Right lung (tissue), 5 donors: ENCODE measurements around the gene CD101. TPM values are rescaled to one million over a fixed set of nuclear protein-coding genes. Genes with fewer than 3 reads are reported as not detected.

Source experiments
- DNase-seq, 2 donors: peaks; one replicate each; pipeline ENCODE4 v3.0.0-alpha.2; 2013
- polyA plus RNA-seq, 5 donors: library from polyadenylated mRNA; unstranded; fragments of 120-200 nt; gene quantifications; one replicate each; pipeline versions ENCODE4 v1.2.1 to v1.2.3, GENCODE V29; 2013; ENCODE audit warnings: inconsistent platforms in 1 of 5, low replicate concordance in 1 of 5; ENCODE audit not compliant: insufficient read length in 5 of 5, insufficient read depth in 1 of 5

Gene CD101
- polyA plus RNA-seq, 5 donors = 1.3 to 2.8 (median 1.7) TPM

DNA sequence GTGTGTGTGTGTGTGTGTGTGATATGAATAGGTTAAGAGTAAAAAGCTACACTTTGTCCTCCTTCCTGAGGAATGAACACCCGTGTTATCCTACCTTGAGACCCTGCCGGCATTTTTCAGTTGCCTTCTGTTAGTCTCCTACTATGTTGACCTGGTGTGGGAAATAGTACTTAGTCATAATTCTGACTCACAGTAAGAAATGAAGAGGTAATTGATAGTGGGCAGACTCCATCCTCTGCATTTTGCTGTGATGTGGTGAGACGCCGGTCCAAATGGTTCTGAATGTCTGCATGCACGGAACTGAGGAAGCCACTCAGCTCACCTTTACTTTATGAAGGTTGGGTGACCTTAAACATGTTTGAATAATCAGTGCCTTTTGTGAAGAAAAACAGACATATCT lies 12.6 kb downstream of the CD101 start:
- DNase-seq = no peak

DNA sequence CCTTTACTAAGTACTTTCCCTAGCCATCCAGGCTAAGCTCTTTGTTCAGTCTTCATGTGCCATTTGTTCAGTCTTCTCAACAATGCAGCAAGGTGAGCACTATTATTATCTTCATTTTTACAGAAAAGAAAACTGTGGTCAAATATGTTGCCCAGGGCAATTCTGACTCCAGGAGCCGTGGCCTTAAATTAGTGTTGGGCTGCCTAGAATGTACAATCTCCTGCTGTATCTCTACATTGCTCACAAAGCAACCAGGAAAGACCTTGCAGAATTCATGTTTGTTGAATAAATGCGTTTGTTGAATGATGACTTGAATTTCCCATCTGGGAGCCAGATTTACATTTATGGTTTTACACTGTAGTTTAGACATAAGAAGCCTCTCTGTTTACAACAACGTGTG lies 14.2 kb downstream of the CD101 start:
- no peak for DNase-seq

DNA sequence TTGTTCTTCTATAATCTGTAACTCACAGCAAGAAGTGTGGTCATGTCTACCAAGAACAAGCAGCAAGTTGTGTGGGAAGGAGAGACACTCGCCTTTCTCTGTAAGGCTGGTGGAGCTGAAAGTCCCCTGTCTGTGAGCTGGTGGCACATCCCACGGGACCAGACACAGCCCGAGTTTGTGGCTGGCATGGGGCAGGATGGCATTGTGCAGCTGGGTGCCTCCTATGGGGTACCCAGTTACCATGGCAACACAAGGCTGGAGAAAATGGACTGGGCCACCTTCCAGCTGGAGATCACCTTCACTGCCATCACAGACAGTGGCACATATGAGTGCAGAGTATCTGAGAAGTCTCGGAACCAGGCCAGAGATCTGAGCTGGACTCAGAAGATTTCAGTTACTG lies 15.5 kb downstream of the CD101 start:
- DNase-seq = no peak

DNA sequence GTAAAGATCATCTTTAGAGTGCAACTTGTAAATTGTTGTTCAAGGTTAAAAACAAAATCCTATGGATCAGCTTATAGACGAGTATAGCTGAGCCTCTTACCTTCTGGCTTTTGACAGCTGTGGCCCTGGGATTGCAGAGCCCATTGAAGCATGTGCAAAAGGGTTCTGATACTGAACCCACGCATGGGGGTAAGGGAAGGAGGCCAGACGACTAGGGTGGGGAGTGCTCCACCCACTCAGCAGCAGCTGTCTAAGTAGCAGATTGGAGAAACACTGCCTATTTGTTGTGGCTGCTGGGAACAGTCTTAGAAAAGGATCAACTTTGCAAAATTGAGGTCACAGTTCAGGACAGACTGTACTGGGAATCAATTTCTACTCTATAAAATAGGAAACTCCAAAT lies 16.1 kb downstream of the CD101 start:
- no peak for DNase-seq

DNA sequence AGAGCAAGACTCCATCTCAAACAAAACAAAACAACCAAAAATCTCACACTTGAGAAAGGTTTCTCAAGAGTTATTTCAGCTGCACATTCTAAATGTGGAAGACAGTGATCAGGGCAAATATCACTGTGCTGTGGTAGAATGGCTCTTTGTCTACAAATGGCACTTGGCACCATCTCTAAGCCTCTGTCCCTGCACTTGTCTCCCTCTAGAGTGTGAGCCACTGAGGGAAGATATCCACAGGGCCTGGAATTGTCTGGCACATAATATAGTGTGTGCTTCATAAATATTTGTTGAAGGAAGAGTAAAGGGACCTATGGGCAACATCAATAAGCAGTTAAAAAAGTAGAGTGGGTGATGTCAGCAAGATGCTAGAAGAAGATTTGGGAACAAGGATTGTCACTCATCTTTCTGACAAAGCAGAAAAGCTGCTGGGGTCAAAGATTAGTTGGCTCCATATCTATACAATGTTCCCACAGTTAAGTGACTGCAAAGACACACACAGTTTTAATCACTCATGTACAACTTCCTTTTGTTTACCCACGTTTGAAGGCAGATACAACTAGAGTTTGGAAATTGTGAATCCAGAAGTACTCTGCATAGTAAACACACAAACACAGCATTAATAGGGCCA lies 19.1 kb downstream of the CD101 start:
- DNase-seq = no peak

DNA sequence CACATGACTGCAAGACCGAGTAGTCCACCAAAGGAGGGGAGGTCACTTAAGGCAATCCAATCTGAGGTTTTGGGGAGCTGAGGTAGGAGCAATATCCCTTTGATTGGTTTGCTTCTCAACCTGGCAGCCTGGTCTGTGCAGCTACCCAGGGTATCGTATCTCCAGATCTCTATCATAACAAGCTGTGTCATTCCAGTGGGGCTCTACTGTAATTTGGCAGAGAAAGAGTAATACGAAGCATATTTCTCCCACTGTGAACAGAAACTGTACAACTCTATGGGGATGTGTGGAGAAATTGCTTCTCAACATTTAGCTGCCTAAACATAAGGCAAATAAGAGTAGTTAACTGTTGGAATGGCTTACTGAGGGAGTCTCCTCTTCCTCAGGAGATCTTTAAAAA lies 20.6 kb downstream of the CD101 start:
- no peak for DNase-seq

DNA sequence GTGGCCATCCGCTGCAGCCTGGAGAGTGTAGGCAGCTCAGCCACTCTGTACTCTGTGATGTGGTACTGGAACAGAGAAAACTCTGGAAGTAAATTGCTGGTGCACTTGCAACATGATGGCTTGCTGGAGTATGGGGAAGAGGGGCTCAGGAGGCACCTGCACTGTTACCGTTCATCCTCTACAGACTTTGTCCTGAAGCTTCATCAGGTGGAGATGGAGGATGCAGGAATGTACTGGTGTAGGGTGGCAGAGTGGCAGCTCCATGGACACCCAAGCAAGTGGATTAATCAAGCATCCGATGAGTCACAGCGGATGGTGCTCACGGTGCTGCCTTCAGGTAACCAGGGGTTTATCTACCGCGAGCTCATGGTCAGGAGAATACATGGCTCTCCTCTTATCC lies 24.0 kb downstream of the CD101 start:
- no peak for DNase-seq

DNA sequence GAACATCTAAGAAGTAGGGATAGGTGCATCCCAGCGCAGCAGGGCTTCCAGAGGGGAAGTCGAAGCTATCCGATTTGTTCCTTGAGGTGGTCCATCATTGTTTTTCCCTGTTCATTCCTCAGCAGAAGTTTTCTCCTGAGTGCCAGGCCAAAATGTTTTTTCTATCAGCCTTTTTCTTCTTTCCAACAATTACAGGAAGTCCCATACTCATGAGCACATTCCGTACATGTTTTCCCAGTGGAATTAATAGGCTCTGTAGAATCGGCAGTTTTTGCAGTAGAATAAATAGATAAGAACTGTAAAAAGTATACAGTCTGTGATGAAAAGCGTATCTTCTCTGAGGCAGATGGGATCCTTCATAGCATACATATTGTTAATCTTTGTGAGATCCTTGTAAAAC lies 24.8 kb downstream of the CD101 start:
- DNase-seq = no peak

DNA sequence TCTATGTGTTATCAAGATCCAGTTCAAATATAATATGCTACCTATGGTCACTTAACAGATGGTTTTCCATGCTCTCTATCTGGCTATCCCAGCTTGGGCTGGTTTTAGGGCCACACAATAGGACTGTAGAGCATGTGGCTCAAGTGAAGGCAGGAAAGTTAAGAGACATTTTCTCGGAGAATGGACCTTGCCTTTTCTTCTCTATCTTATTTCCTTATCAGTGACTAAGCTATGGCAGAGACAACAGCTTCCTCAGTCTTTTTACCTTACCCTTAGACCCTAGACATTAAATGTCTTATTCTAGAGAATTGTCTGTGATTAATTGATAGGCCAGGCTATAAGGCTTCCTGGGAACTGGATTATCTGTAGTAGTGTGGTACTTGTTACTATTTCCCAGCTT lies 28.1 kb downstream of the CD101 start:
- DNase-seq = no peak

DNA sequence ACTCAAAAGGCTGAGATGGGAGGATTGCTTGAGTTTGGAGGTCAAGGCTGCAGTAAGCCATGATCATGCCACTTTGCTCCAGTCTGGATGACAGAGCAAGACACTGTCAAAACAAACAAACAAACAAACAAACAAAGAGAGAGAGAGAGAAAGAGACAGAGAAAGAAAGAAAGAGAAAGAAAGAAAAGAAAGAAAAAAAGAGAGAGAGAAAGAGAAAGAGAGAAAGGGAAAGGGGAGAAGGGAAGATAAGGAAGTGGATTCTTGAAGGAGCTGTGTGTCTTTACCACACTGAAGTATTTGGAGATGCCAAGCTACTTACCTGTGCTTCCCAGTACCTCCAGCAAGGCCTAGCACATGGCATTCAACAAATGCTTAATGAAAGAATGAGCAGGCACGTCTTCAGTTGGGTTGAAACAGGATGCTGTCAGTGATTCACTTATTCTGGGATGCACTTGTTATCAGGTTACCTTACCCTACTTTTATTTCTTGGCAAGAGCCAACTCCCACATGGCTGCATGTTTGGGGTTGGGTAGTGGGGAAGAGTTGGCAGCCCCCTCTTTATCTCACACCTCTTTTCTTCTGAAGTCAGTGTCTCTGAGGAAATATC lies 28.8 kb downstream of the CD101 start:
- no peak for DNase-seq

DNA sequence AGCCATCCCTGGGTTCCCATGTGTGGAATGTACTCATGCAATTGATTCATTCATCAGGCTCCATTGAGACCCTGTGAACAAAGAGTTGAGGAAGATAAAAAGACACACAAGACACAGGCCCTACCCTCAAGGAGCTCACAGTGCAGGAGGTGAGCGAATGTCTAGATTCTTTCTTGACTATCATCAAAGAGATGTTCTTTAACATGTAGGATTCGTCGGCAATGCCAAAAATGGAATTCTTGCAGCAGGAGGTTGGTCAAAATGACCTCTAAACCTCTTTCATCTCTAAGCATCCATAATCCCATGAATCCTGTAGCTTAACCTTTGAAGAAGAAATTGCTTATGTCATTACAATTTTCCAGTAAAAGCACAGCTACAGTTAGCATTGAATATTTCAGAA lies 30.7 kb downstream of the CD101 start:
- DNase-seq = no peak

DNA sequence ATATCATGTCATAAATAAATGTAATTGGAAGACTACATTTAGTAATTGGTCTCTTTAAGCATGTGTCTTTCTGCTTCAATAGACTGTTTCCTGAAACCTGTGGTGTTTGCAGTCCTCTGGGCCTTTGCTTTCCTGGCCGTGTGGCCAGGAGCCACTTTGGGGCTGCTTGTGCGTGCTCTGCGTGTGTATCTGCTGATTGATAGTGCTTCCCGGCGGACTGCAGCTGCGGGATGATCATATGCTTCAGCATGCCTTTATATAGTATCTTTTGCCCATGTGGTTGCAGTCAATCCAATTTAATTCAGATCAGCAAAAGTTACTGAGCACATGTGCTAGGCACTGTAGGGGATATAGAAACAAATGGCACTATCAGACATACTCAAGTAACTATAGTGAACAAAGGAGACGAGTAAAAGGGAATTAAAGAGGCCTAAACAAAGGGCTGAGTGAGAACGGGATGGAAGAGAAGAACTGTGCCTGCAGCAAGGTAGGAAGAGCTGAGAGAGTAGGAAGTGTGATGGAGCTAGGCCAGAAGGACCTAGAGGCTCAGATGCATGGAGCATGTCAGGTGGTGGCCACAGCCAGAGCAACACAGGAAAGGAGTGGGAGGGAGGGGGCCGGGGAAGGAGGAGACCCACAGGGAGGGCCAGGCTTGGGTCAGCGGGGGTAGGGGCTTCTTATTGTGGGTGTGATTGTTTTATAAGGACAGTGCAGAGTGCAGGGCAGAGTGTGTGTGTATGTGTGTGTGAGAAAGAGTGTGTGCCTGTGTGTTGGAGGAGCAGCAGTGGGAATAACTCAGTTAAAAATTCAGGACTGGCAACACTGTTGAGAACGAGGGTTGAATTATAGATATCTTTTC lies 31.4 kb downstream of the CD101 start:
- DNase-seq = no peak

DNA sequence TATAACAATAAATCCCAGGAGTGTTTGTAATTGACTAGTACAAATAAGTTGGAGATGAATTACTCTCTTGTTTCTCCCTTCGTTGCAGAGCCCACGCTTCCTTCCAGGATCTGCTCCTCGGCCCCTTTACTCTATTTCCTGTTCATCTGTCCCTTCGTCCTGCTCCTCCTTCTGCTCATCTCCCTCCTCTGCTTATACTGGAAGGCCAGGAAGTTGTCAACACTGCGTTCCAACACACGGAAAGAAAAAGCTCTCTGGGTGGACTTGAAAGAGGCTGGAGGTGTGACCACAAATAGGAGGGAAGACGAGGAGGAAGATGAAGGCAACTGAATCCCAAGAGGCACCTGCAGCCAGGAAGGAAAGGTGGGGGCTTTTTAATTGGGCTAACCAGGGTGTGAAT lies 32.2 kb downstream of the CD101 start:
- no peak for DNase-seq

DNA sequence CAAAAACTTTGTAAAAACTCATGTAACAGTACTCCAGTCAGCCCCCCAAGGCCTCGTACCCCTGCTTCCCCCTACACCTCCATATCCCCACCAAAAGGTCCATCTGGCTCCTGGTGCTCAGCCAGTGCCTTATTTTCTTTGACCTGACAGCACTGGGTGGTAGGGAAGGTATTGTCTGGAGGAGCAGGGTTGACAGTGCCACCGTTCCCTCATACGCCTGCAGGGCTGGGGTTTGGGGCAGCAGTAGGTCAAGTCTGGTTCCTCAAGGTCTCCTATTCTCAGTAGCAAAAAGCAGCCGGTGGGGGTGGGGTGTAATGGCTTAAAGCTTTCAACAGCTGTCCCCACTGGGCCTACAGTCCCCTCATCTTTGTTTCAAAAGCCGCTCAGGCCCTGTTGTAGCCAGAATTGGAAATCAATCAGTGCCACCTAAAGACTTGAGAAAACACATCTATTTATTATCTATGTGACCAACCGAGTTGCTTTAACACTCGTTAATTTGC lies 33.3 kb downstream of the CD101 start:
- DNase-seq = no peak

DNA sequence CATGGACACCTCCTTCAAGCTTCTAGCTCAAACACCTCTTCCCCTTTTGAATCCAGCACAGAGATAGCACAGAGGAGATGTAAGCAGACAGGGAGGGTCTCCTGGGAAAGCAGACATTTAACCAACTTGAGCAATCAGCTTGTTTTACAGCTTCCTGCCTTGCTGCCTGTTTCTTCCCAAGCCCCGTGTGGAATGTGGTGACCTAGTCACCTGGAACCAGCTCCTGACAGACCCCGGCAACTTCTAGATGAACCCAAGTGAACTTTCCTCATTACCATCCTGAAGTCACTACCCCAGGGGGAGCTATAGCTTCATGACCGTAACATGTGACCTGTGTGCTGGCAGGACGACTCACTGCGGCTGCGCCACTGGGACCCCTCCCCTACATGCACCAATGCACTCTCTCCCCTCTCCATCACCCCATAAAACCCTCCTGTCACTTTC lies 34.5 kb downstream of the CD101 start:
- no peak for DNase-seq

DNA sequence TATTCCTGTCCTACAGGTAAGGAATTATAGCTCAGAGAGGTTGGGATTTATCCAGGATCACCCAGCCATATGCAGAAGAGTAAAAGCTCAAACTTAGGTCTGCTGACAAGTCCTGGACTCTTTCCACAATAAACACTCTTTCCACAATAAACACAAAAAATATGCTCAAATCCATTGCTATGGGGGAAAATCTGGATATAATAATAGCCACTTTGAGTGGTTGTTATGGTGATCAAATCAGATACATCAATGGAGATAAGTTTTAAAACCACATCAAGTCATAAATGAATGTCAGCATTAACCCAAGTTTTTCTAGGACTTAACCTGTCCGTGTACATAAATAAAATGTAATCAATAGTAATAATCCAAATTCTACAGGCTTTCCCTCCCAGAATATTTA lies 36.2 kb downstream of the CD101 start:
- DNase-seq = no peak

DNA sequence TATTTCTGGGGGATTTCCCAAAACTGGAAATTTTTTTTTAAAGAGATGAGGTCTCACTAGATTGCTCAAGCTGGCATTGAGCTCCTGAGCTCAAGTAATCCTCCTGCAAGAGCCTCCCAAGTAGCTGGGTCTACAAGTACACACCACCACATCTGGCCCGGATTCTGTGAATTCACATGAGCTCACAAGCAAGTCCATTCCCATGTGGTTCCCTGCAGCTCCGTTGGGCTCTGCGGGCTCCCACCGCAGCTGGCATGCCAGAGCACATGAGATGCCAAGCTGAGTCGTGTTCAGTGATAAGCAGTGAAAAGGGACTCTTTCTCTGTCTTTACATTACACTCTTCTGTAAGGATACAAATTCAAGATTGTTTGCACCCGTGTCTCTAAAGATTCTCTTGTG lies 36.7 kb downstream of the CD101 start:
- no peak for DNase-seq

DNA sequence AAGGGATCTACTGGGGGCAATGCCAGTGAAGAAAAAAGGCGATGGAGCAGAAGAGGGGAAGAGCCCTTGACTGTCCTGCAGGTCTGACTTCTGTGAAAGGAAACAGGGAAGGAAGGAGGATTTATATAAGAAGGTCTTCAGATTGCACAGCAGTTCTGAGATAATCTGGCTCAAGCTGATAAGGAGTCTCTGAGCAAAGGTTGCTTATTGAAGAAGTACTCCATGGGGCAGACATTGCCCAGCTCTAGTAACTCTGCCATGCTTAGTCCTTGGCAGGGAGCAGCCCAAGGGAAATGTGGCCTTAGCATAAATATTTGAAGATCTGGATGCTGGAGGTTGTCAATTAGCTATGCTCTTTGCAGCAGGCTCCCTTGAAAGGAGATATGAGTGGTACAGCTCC lies 42.7 kb downstream of the CD101 start:
- no peak for DNase-seq

DNA sequence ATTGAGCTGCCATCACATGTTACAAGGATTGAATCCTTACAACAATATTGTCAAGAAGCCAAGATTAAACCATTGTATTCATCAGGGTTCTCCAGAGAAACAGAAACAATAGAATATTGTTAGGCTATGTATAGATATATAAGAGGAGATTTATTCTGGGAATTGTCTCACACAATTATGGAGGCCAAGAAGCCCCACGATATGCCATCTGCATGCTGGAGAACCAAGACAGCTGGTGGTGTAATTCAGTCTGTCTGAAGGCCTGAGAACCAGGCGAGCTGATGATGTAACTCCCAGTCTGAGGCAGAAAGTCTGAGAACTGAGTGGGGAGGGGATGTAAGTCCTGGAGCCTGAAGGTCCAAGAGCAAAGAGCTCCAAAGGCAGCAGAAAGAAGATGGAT lies 44.1 kb downstream of the CD101 start:
- no peak for DNase-seq

DNA sequence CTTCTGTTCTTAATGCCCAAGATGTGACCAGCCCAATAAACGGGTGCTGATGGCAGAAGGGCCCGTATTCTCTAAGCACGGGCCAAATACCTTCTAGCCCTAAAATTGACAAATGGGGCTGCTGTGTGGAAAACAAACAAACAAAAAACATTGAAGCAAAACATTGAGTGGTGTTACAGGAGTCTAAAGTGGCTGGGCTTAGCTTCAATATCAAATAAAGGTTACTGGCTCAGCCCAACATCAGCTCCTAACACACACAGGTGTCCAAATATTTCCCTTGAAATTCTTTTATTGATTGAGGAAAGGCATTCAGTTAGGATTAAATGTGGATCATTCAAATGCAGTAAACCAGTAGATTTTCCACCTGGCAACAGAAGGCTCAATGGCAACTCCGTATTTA lies 45.2 kb downstream of the CD101 start:
- no peak for DNase-seq

DNA sequence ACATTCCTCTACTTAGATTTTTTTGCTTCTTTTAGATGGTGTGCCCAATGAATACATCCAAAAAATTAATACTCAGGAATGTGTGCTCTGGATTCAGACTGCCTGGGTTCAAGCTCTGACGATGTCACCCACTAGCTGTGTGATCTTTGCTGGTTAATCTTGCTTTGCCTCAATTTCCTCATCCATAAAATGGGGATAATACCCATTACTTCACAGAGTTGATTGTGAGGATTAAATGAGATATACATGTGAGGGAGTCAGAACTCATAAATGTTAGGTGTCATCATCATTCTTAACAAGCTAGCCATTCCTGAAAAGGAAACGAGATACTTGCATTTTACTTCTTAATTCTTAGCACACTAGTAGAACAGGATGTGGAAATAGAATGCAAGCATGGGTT lies 45.7 kb downstream of the CD101 start:
- DNase-seq = no peak

DNA sequence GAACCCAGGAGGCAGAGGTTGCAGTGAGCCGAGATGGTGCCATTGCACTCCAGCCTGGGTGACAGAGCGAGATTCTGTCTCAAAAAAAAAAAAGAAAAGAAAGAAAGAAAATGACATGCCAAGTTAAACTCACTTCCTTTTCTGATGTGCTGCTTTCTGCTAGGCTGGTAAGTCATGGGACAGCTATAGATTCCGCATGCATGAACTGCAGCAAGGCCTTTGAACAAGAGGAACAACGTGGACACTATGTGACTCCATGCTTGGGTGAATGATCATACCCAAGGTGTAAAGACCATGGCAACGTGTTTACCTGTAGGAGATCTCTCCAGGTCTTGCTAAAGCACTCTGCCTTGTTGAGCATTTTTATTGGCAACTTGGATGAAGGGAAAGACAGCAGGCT lies 48.3 kb downstream of the CD101 start:
- DNase-seq = no peak
